K562 (cell line): ENCODE measurements around the gene CHPF2. TPM values are rescaled to one million over a fixed set of nuclear protein-coding genes. Genes with fewer than 3 reads are reported as not detected.

ENCODE experiments used
- ATAC-seq: fragments of 200-7000 bp; cut with Tn5 transposase; 3 replicates; pipeline ENCODE4 v1.9.1; 2020; ENCODE audit warnings: moderate library complexity
- BruUV-seq: library from RNA; stranded (reverse); fragments of 400-500 nt; replicated peaks from 2 replicates; lab custom pipeline; 2021; lab: Mats Ljungman, UMichigan
- CTCF ChIA-PET: fragments of 300-600 bp; formaldehyde crosslinking; extraction: SDS; loops from one replicate; lab custom pipeline; 2021; ENCODE audit warnings: low intra/inter-chr PET ratio; lab: Yijun Ruan, JAX
- POLR2A ChIA-PET: fragments of 300-600, 350-650 bp; sonication (Branson Sonifier 250); formaldehyde crosslinking; extraction: SDS; loops from one replicate; lab custom pipeline; 2021; ENCODE audit warnings: antibody characterized with exemption, inconsistent platforms; lab: Yijun Ruan, JAX
- DNase-seq, 4 experiments: peaks; one replicate each; pipeline versions ENCODE4 v3.0.0 to v3.0.0-alpha.2; 2011 to 2018; ENCODE audit warnings: low spot score in 3 of 4, mixed read lengths in 3 of 4; ENCODE audit errors: extremely low read depth in 1 of 4
- FAIRE-seq: peaks from 2 replicates; lab custom pipeline; 2011; peaks lifted over from hg19 to GRCh38; lab: Jason Lieb, UNC
- H2AFZ ChIP-seq: 2 replicates; pipeline ENCODE4 v1.6.0; 2011; ENCODE audit warnings: low read depth, low read length, control low read depth, inconsistent platforms
- H3K27ac ChIP-seq: fragments of 200-600 bp; 3 replicates; pipeline ENCODE4 v1.8.0; 2011; ENCODE audit warnings: low read depth, mild to moderate bottlenecking, control low read depth, inconsistent platforms, low read length, moderate library complexity, mixed read lengths; ENCODE audit errors: extremely low read depth
- H3K27me3 ChIP-seq, 2 experiments: fragments of 300-600 bp in 1 of 2; 2 replicates in 1 of 2; 3 replicates in 1 of 2; pipeline versions ENCODE4 v1.6.0 to v1.8.0; 2011; ENCODE audit warnings: inconsistent platforms in 2 of 2, low read length in 2 of 2, mild to moderate bottlenecking in 1 of 2, mixed read lengths in 1 of 2, moderate library complexity in 1 of 2; ENCODE audit not compliant: control insufficient read depth in 2 of 2, insufficient read depth in 2 of 2
- H3K36me3 ChIP-seq: fragments of 300-600 bp; 3 replicates; pipeline ENCODE4 v1.8.0; 2011; ENCODE audit warnings: mild to moderate bottlenecking, low read length, inconsistent platforms; ENCODE audit not compliant: control insufficient read depth, insufficient read depth
- H3K4me1 ChIP-seq, 2 experiments: fragments of 200-600 bp in 1 of 2; replicated peaks in 1 of 2; 2 replicates in 1 of 2; 3 replicates in 1 of 2; pipeline versions ENCODE4 v1.5.1 to v1.8.0; 2011; ENCODE audit warnings: inconsistent platforms in 2 of 2, low read length in 2 of 2, mild to moderate bottlenecking in 1 of 2, mixed read lengths in 1 of 2, moderate library complexity in 1 of 2; ENCODE audit not compliant: control insufficient read depth in 2 of 2, insufficient read depth in 2 of 2
- H3K4me2 ChIP-seq: 2 replicates; pipeline ENCODE4 v1.6.1; 2011; ENCODE audit warnings: low read length, control low read depth, inconsistent platforms, mixed read lengths; ENCODE audit not compliant: insufficient read depth
- H3K4me3 ChIP-seq: fragments of 200-600 bp; sonication (generic), shearing (Covaris generic); 2 replicates; pipeline ENCODE4 v1.5.1; 2016; ENCODE audit warnings: control low read depth, inconsistent platforms
- H3K79me2 ChIP-seq: fragments of 200-600 bp; 3 replicates; pipeline ENCODE4 v1.8.0; 2011; ENCODE audit warnings: low read length, inconsistent platforms; ENCODE audit not compliant: control insufficient read depth, insufficient read depth
- H3K9ac ChIP-seq, 2 experiments: 2 replicates each; pipeline versions ENCODE4 v1.6.0 to v1.6.1; 2011; ENCODE audit warnings: low read depth in 2 of 2, low read length in 2 of 2, control low read depth in 1 of 2, inconsistent platforms in 1 of 2, mild to moderate bottlenecking in 1 of 2, mixed read lengths in 1 of 2; ENCODE audit not compliant: insufficient read depth in 1 of 2
- H3K9me1 ChIP-seq: one replicate; pipeline ENCODE4 v1.6.0; 2011; ENCODE audit warnings: inconsistent platforms, mild to moderate bottlenecking, low read length, moderate library complexity; ENCODE audit not compliant: control insufficient read depth, insufficient read depth
- H3K9me3 ChIP-seq: replicated peaks from 2 replicates; pipeline ENCODE4 v1.5.1; 2011; ENCODE audit warnings: low read depth, low read length, inconsistent platforms; ENCODE audit not compliant: control insufficient read depth, insufficient read depth
- H4K20me1 ChIP-seq: replicated peaks from 2 replicates; pipeline ENCODE4 v1.6.1; 2011; ENCODE audit warnings: low read length, inconsistent platforms, mixed read lengths; ENCODE audit not compliant: control insufficient read depth, insufficient read depth
- CREM ChIP-seq: IDR thresholded peaks from 2 replicates; pipeline ENCODE4 v1.6.1; 2014; ENCODE audit warnings: antibody characterized with exemption, low read depth
- ETV6 ChIP-seq, 3 experiments: fragments of 150-350 bp in 1 of 3; sonication (generic) in 1 of 3; formaldehyde crosslinking in 1 of 3; IDR thresholded peaks; 2 replicates each; pipeline versions ENCODE4 v1.6.1 to v1.8.0; 2014 to 2022; ENCODE audit warnings: borderline replicate concordance in 2 of 3, low read depth in 2 of 3, antibody characterized with exemption in 1 of 3, low read length in 1 of 3, mild to moderate bottlenecking in 1 of 3, missing genetic modification reagents in 1 of 3
- GTF3C2 ChIP-seq: IDR thresholded peaks from 3 replicates; pipeline ENCODE4 v1.6.1; 2011; ENCODE audit warnings: borderline replicate concordance, mild to moderate bottlenecking, moderate library complexity; ENCODE audit not compliant: insufficient read length; ENCODE audit errors: extremely low read depth
- KHSRP ChIP-seq: fragments of 450-650 bp; IDR thresholded peaks from 2 replicates; pipeline ENCODE4 v1.6.1; 2017
- MTF1 ChIP-seq: fragments of 250-450 bp; sonication (Bioruptor Pico); IDR thresholded peaks from 2 replicates; pipeline ENCODE4 v1.9.0; 2021; ENCODE audit warnings: moderate library complexity, mild to moderate bottlenecking, inconsistent platforms, borderline replicate concordance
- RBM39 ChIP-seq: fragments of 200-400 bp; formaldehyde crosslinking; optimal IDR thresholded peaks from 2 replicates; pipeline ENCODE3; 2018; ENCODE audit warnings: low read depth, low read length
- ZNF274 ChIP-seq: IDR thresholded peaks from 2 replicates; pipeline ENCODE4 v1.6.1; 2011; ENCODE audit warnings: low read depth, mild to moderate bottlenecking, low read length, moderate library complexity, borderline replicate concordance
- WGBS: fragments of 100-300 bp; shearing (Covaris generic); methylation state at CpG from one replicate; pipeline ENCODE4 v1.1.6; 2016; ENCODE audit warnings: low coverage, mixed read lengths; ENCODE audit not compliant: insufficient coverage; ENCODE audit errors: missing lambda C conversion rate; 5-methylcytosine and 5-hydroxymethylcytosine counted together
- in situ Hi-C: fragments of 300-500 bp; cut with MboI; formaldehyde crosslinking; loops from 4 replicates; pipeline ENCODE4 v1.15.0; 2018; ENCODE audit warnings: inconsistent platforms, mixed read lengths
- intact Hi-C: fragments of 100-400 bp; cut with micrococcal nuclease; formaldehyde crosslinking; loops from 2 replicates; pipeline ENCODE4 v1.14.2; 2022
- polyA plus RNA-seq, 8 experiments: library from polyadenylated mRNA; depleted of rRNA in 4 of 8; stranded (reverse) in 5 of 8; unstranded in 3 of 8; fragments of >200 nt; fragmentation: Nextera tagmentation in 2 of 8; fragmentation: Illumina TruSeq in 1 of 8; extraction: Ambion mirVana in 2 of 8; extraction: Trizol in 1 of 8; gene quantifications; 2 replicates each; pipeline versions ENCODE4 v1.2.1 to v1.2.3, GENCODE V29; 2011 to 2014; ENCODE audit warnings: inconsistent platforms in 1 of 8, missing spikeins in 1 of 8
- total RNA-seq, 7 experiments: library from RNA; depleted of rRNA in 6 of 7; stranded (reverse); fragments of >200 nt in 6 of 7; fragmentation: Illumina TruSeq in 2 of 7; extraction: Trizol in 2 of 7; gene quantifications; 2 replicates each; pipeline versions ENCODE4 v1.2.1 to v1.2.3, GENCODE V29; 2011 to 2021; ENCODE audit warnings: low replicate concordance in 1 of 7
- TF ChIP-seq, protein P1 (sequence below): fragments of 450-650 bp; formaldehyde crosslinking; IDR thresholded peaks from 2 replicates; pipeline ENCODE4 v1.4.0; 2022; ENCODE audit warnings: missing genetic modification characterization

The CHPF2 gene
- total and polyA plus RNA-seq, 9 of the 15 experiments (the other 6 are each of a cell fraction or from before 2014, with no cell fraction given): 0.08 to 32.8 (median 10.5) TPM

DNA sequence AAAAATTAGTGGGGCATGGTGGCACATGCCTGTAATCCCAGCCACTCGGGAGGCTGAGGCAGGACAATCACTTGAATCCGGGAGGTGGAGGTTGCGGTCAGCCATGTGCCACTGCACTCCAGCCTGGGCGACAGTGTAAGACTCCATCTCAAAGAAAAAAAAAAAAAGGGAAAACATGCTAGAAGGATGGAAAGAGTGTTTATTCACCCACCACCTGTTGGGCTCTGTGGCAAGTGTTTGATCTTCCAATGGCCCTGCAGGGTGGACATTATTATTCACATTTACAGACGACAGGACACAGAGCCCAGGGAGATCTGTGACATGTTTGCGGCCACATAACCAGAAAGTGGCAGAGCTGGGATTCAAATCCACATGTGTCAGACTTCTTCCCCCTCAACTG is 49.4 kb downstream of the CHPF2 start:
- Histone ChIP-seq H3K4me3 (no peak overlapping the region), H3K9ac (no peak overlapping the region), H4K20me1 (no peaks in the 10 kb centered on the region), H3K4me2 (no peak overlapping the region), H3K9me1 (no peaks in the 10 kb centered on the region), H3K79me2 (no peaks in the 10 kb centered on the region), H2AFZ (no peak overlapping the region), H3K27ac (no peak overlapping the region), H3K36me3 (no peaks in the 10 kb centered on the region), H3K4me1 (peaks cover 0 to 11% of the 10 kb centered on the region in 2 experiments; a peak in 3 of 5 replicates), H3K9me3 (0 out of 2 replicates have a peak, but pooled peaks cover 2% of the 10 kb centered on the region), H3K27me3 (peaks cover 46 to 47% of the 10 kb centered on the region in 2 experiments)
- 8% methylated on average over 6 of the region's 6 CpGs for WGBS
- no peak for ATAC-seq
- in situ Hi-C loops (no loop called here), intact Hi-C loops (no loop called here)
- TF ChIP-seq ETV6 (IDR thresholded peaks at IDR 0.05; ENCODE audit: borderline replicate concordance in 1 of 2, low read depth in 2 of 2, low read length in 1 of 2): no peak
- TF ChIP-seq ETV6 (CRISPR knock-in tag; IDR thresholded peaks at IDR 0.05; ENCODE audit: borderline replicate concordance): no peak
- TF ChIP-seq ZNF274: no peak
- TF ChIP-seq KHSRP: no peak
- no peak for TF ChIP-seq GTF3C2
- TF ChIP-seq, protein P1, sequence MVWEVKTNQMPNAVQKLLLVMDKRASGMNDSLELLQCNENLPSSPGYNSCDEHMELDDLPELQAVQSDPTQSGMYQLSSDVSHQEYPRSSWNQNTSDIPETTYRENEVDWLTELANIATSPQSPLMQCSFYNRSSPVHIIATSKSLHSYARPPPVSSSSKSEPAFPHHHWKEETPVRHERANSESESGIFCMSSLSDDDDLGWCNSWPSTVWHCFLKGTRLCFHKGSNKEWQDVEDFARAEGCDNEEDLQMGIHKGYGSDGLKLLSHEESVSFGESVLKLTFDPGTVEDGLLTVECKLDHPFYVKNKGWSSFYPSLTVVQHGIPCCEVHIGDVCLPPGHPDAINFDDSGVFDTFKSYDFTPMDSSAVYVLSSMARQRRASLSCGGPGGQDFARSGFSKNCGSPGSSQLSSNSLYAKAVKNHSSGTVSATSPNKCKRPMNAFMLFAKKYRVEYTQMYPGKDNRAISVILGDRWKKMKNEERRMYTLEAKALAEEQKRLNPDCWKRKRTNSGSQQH (CRISPR knock-in tag): no peak
- no peak for TF ChIP-seq CREM
- TF ChIP-seq RBM39: no peak
- TF ChIP-seq MTF1 (CRISPR knock-in tag): no peak
- no TSS peak for BruUV-seq
- ChIA-PET POLR2A (interaction anchor here (0.6 to 0.9 kb wide), 3 partner anchors 30 to 376 kb away, joined by 3 read pairs; no protein-coding TSS in a partner anchor), CTCF (interaction anchor here (0.6 kb wide), 1 partner anchor 382 kb away, joined by 3 read pairs; no protein-coding TSS in a partner anchor)
- DNase-seq: no peak
- FAIRE-seq: no peak
